DMS 273 (cell line): ENCODE data around the gene PGAM5.

Experiments used
- DNase-seq: peaks from one replicate; lab custom pipeline; 2025; ENCODE audit not compliant: unreplicated experiment; lab: John Stamatoyannopoulos, UW

The PGAM5 gene

GRCh38 chr12:132710405-132711079 is at the start of gene PGAM5:
Gene PGAM5, plus strand, starts transcription at chr12:132710842. Its CDS starts 35 bp downstream, at chr12:132710877.
- peak; percentile 90 for DNase-seq

DNA sequence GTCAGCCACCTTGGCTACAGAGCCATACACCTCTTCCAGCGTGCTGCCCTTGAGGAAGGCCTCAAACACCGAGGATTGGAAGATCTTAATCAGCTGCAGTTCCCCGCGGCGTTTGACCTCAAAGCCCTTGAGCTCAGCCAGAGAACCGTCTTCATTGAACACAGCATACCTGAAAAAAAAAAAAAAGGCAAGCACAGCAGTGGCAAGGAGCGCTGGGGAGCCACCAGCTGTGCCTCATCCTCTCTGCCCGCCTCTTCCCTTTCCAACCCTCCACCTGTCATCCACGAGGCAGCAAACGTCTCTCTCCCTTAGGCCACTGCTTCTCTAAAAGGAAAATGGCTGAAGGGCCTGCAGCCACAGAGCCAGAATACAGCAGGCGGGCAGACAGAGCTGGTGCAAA is 49.6 kb upstream of the PGAM5 start:
- DNase-seq: no peak

DNA sequence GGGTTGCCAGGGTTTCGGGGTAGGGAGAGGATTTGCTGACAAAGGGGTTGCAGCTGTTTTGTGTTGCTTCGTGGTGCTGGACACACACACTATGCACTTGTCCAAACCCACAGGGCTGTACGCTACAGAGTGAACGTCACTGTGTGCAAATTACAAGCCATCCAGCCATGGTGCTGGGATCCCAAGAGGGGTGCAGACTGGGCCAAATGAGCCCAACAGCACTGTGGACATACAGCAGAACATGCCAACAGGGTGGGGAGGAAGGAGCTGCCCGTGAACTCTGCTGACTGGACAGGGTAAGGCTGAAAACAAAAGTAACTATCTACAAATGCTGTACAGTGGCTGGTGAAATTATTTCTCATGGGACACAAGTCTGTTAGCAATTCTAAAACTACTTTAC is 48.7 kb upstream of the PGAM5 start:
- DNase-seq: no peak

GRCh38 chr12:132662901-132663755 is 47.5 kb upstream of the PGAM5 start:
- DNase-seq: no peak

- DNase-seq: no peak
Measured at GRCh38 chr12:132664206-132665148, 46.2 kb upstream of the PGAM5 start.

DNA sequence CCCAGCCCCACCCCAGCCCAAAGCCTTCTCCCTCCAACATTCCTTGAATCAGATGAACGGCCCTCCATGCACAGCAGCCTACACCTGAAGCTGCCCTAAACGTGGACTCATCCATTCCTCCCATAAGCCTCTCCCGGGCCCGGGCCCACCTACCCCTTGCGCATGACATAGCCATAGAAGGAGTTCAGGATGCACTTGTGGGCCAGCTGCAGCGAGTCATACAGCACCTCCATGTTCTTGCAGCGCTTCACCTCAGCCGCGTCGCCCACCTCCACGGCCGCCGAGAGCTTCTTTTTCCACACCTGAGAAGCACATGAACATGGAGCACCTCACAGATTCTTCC is 45.5 kb upstream of the PGAM5 start:
- no peak for DNase-seq

DNA sequence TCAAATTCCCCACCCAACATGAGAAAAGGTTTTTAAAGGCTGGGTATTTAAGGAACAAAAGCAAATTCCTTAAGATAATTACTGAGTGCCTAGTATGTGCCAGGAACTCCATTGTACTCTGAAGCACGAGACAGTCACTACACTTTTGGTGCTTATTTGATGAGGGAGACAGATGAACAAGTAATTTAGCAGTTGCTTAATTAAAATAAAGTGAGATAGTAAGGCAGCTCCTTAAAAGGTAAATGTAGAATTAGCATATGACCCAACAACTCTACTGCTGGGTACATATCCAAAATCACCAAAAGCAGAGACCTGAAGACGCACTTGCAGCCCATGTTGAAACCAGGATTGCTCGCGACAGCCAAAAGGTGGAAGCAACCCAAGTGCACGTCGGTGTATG is 44.8 kb upstream of the PGAM5 start:
- no peak for DNase-seq

- DNase-seq: no peak
Measured at GRCh38 chr12:132668191-132669088, 42.2 kb upstream of the PGAM5 start.

- no peak for DNase-seq
Measured at GRCh38 chr12:132669166-132669879, 41.3 kb upstream of the PGAM5 start.

- no peak for DNase-seq
Measured at GRCh38 chr12:132672116-132672515, 38.5 kb upstream of the PGAM5 start.

DNA sequence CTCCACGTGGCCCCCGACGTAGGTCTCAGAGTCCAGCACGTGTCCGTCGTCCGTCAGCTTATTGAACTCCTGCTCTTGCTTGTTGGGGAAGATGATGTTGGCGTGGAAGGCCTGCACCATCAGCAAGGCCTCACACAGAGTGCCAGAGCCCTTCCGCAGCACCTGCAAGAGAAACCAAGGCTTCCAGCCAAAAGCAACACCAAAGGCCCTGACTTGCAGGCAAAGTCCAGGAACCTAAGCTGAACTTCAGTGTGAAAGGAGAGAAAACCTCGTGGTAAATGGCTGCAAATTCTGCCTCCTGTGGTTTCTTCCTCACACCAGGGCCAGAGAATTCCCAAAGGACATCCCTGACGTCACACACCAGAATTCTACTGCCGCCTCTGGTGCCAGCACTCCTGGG is 38.0 kb upstream of the PGAM5 start:
- DNase-seq: no peak

DNA sequence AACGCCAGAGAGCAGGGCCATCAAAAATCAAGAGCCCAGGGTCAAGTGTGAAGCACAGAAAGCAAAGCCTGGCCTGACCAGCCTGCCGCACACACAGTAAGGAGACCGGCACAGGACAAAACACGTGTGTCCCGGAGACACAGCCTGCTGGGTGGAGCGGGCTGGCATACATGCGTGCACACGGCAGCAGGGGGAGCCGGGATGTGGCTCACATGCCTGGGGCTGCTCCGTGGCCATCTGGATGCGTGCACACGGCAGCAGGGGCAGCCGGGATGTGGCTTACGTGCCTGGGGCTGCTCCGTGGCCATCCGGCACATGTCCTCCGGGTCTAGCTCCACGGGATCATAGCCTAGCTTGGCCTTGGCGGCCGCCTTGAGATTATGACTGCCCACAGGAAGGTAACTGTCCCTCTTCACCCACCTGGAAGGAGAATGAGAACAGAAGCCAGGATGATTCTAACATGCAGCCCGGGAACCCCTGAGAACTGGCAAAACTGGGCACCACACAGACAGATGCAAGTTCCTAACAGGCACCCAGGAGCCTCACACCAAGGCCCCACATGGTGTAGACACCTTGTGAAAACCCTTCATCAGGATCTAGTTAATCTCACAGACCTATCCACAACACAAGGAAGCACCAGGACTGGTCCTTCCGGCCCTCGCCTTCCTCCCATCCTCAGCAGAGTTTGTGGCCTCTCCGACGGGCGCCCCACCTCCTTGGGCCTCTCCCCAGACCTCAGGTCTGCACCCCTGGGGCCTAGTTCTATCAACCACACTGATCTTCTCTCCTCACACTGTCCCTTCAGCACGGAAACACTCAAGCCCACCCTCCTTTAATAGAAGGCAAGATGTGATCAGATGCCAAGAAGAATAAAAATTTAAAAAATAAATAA is 37.1 kb upstream of the PGAM5 start:
- DNase-seq: no peak

- no peak for DNase-seq
Measured at GRCh38 chr12:132674561-132674960, 36.1 kb upstream of the PGAM5 start.

DNA sequence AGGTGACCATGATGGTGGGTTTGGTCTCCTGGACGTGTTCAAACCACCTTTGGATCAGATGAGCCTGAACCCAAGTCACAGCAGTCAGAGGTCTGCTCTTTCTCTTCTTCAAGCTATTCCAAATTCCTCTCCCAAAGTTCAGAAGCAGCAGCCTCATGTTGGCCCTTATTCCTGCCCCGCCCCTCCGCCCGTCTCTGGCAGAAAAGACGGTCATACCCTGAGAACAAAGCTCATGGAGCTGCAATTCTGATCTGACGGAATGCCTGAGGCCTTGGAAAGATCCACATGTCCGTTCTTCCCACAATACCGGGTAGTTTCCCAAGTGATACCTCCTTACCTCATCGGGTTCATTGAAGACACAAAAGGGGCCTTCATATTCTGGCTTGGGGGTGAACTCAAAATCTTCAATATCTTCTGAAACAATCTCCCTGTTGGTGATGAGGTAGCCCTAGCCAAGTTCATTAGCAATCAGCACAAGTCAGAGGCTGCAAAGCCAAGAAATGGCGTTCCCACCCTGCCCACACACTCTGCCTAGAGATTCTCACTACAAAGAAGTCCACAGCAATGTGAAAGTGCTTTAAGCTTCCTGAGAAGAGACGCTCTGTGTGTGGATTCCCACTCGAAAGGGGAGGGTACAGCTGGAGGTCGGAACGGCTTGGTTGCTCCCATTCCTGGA is 34.7 kb upstream of the PGAM5 start:
- no peak for DNase-seq

GRCh38 chr12:132677492-132677891 is 33.1 kb upstream of the PGAM5 start:
- no peak for DNase-seq

DNA sequence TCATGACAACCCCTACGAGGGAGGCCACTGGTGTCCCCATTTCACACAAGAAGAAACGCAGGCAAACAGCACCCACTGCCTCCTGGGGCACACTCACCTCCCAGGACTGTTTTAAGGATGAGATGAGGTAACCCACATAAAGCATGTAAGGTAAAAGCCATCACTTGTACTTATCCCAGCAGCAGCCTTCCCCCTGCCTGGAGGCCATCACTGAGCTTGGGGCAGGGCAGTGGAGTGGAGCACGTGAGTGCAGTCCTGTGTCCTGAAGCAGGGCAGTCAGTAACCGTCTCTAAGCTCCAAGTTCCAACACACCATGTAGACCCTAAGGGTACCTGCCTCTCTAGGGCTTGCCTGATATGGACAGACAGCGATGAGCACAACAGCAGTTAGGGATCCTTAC is 25.2 kb upstream of the PGAM5 start:
- DNase-seq: no peak

GRCh38 chr12:132686825-132687210 is 23.8 kb upstream of the PGAM5 start:
- no peak for DNase-seq
